ENCODE data around the gene NPPB.

DNA sequence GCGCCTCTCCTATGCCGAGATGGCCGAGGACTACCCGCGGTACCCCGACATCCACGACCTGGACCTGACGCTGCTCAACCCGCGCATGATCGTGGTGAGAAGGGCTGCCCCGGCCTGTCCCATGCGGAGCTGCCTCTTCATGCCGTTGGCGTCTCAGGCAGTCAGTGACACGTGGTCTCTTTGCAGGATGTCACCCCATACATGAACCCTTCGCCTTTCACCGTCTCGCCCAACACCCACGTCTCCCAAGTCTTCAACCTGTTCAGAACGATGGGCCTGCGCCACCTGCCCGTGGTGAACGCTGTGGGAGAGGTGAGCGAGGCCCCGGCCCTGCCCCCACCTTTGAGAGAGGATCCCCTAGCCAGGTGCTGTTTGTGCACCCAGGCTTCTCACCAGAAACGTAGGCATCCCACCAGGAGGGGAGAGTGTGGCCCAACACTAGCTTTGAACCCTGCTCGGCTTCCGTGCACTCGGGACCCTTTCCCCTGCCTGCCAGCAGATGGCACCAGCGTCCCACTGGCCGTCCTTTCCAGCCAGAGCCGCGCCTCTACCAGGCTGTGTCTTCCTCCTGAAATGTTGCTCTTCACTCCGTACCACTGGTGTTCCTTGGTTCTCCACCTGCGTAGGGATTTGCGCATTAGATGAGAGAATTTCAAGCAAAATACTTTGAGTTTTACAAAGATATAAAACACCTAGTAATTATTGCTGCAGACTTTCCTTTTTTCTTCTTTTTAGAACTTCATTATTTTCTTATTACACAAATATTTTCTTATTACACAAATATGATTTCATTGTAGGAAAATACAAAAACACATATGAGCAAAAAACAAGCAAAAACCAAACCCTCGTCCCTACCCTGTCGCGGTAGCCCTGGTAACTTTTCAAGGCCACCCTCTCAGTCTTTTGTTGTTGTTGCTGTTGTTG is 20.1 kb downstream of the NPPB start:
- TF ChIP-seq POLR2AphosphoS5 (IDR thresholded peaks at IDR 0.05; ENCODE audit: low read depth, low read length) (no peak), TAF1 (IDR thresholded peaks at IDR 0.05; ENCODE audit: borderline replicate concordance, low read depth, low read length) (no peak)

Measured in GM12892 (cell line).